GM21360 (cell line): ENCODE data around the gene MXRA8.

Experiments
- ATAC-seq: cut with Tn5 transposase; IDR thresholded peaks from one replicate; pipeline ENCODE4 v1.9.1; 2021; ENCODE audit warnings: mild to moderate bottlenecking, moderate library complexity; ENCODE audit not compliant: unreplicated experiment

MXRA8 gene

GRCh38 chr1:1310476-1311053, 47.8 kb downstream of the MXRA8 start:
- ATAC-seq = no peak

- no peak for ATAC-seq
These were observed 48.3 kb downstream of the MXRA8 start for GRCh38 chr1:1310109-1310385.

GRCh38 chr1:1309251-1310108, 48.9 kb downstream of the MXRA8 start:
- ATAC-seq = no peak

- ATAC-seq = peak; percentile 0
These were observed 49.6 kb downstream of the MXRA8 start for GRCh38 chr1:1308756-1309250.

GRCh38 chr1:1307923-1308755, 50.2 kb downstream of the MXRA8 start, which contains the start of the genes ACAP3 and PUSL1:
Gene ACAP3 (minus strand): TSS chr1:1307930. CDS start chr1:1307815, 115 bp downstream.
Gene PUSL1 (plus strand): TSS chr1:1308597. CDS start chr1:1308644, 47 bp downstream.
- ATAC-seq = peak; percentile 46

- ATAC-seq = peak; percentile 6
These were observed 51.0 kb downstream of the MXRA8 start for GRCh38 chr1:1307261-1307922.

GRCh38 chr1:1306661-1307260, 51.6 kb downstream of the MXRA8 start:
- ATAC-seq = no peak

- no peak for ATAC-seq
These were observed 52.2 kb downstream of the MXRA8 start for GRCh38 chr1:1306070-1306660.

- ATAC-seq = no peak
These were observed 52.9 kb downstream of the MXRA8 start for GRCh38 chr1:1305300-1306069.

GRCh38 chr1:1304331-1305299, 53.7 kb downstream of the MXRA8 start:
- no peak for ATAC-seq

GRCh38 chr1:1303736-1304135, 54.6 kb downstream of the MXRA8 start:
- no peak for ATAC-seq

GRCh38 chr1:1302951-1303509, 55.3 kb downstream of the MXRA8 start:
- ATAC-seq = no peak
